ENCODE measurements around the gene GRIN2B. TPM values are rescaled to one million over a fixed set of nuclear protein-coding genes. Genes with fewer than 3 reads are reported as not detected.

GRIN2B gene
- total RNA-seq, 1 experiment from 2014 or later: 1.6 TPM

GRCh38 chr12:13935169-13935568 lies 46.2 kb downstream of the GRIN2B start (continued):
- TF ChIP-seq ZNF532 (CRISPR knock-in tag; IDR thresholded peaks at IDR 0.05; ENCODE audit: borderline replicate concordance): no peak
- no peak for TF ChIP-seq GRHL2 (CRISPR knock-in tag; IDR thresholded peaks at IDR 0.05; ENCODE audit: insufficient replicate concordance, severe bottlenecking)
- TF ChIP-seq OVOL2 (CRISPR knock-in tag; IDR thresholded peaks at IDR 0.05; ENCODE audit: borderline replicate concordance): no peak
- no peak for TF ChIP-seq CTCF (IDR thresholded peaks at IDR 0.05)
- no peak for TF ChIP-seq TCF7 (CRISPR knock-in tag; IDR thresholded peaks at IDR 0.05; ENCODE audit: low read depth)

Data from WTC11 (cell line).